Measurements from ENCODE around the gene ACE.

Gene ACE

DNA sequence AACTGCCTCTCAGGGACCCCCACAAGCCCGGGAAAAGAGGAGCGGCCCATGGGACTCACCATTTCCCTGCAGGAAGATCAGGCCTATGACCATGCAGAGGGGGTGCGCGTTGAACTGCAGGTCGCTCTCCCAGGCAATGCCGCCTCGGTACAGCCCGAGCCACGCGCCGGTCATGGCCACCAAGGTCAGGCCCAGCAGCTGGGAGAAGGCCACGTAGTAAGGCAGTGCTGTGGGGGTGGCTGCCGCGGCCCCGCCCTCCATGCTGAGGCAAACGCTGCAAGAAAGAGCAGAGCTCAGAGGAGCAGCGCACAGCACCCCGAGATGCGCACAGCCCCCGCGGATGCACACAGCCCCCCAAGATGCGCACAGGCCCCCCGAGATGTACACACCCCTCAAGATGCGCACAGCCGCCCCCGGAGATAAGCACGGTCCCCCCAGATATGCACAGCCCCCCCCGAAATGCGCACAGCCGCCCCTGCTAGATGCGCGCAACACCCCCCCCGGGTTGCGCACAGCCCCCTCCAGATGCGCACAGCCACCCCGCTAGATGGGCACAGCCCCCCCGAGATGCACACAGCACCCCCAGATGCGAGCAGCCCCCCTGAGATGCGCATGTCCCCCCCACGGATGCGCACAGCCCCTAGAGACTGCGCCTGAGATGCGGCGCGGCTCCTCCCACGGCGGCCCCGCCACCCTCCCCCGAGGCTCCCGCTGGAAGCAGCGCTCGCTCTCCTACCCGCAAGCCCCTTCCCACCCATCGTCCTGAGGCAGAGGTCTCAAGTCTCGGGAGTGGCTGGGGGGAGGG, 39.4 kb upstream of the ACE start:
- POLR2A ChIA-PET = interaction anchor here (1.1 kb wide), 1 partner anchor 114 kb away, joined by 3 read pairs; no protein-coding TSS in a partner anchor

DNA sequence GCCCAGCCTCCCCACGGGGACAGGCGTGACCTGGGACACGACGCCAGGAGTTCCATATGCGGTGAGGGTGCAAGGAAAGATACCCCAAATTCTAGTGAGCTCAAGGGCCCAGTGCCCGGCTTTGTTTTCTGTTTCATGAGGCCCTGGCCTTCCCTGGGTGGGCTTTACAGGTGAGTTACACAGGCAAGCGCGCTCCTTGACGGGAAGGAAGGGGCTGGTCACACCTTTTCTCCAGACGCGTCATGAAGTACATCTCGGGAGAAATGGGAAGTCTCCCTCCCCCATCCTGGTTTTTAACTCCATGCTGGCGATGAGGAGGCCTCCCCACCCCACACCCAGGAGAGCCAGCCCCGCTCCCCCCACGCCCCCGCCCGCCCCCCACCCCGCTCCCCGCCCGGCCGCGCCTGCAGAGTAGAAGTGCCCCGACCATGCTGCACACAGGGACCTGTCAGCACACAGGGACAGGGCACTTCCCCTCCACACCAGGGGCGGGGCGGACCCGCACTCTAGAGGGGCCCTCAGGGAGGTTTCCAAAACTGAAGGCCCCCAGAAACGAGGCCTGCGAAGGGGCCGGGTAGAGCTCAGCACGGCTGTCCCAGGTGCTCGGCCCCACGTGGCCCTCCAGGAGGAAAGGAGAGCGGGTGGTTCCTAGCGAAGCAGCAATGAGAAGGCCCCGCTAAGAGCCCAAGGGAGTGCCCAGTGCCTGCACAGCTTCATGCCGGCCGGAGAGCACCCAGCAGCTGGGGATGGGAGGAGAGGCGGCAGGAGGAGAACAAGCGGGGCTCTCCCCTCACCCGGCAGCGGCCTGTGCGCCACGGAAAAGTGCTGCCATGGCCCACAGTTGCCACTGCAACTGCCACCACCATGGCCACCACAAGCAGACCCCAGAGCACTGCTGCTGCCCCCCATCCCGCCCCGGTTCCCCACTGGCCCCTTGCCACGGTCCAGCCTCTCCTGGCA, 38.5 kb upstream of the ACE start:
- CTCF ChIA-PET = no interaction called here
- no peak for DNase-seq (ENCODE audit: extremely low spot score)
- TF ChIP-seq FOXK2 (IDR thresholded peaks at IDR 0.05) = no peak
- POLR2A ChIA-PET = no interaction called here

More for the DNA sequence above, 39.4 kb upstream of the ACE start:
- CTCF ChIA-PET = interaction anchor here (0.6 to 1.0 kb wide), 3 partner anchors 41 to 112 kb away, joined by 3 to 5 read pairs (median 3); no protein-coding TSS in a partner anchor
- DNase-seq (ENCODE audit: extremely low spot score) = no peak
- TF ChIP-seq CTBP1 (IDR thresholded peaks at IDR 0.05; ENCODE audit: borderline replicate concordance) = no peak
- no peak for TF ChIP-seq FOXM1 (IDR thresholded peaks at IDR 0.05; ENCODE audit: borderline replicate concordance)
- TF ChIP-seq ZNF384 (IDR thresholded peaks at IDR 0.05) = no peak
- no peak for TF ChIP-seq FOXK2 (IDR thresholded peaks at IDR 0.05)
- TF ChIP-seq SUZ12 (IDR thresholded peaks at IDR 0.05) = no peak
- no peak for TF ChIP-seq TARDBP (IDR thresholded peaks at IDR 0.05)

DNA sequence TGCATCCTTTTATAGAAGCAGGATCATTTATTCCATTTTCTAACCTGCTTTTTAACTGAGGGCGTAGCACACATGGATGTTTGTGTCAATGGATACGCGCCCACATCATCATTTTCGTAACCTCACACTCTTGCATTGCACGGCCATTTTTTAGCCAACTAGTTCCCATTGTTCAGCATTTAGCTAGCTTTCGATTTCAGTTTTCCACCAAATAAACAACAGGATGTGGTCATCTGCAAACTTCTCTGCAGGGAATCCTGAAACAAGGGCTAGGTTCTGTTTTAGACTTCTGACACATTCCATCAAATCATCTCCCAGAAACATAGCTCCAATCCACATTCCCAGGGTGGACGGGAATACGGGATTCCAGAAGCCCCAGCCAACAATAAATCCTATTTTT, 37.2 kb upstream of the ACE start:
- TF ChIP-seq SP1 (IDR thresholded peaks at IDR 0.05) (no peak), FOXA1 (IDR thresholded peaks at IDR 0.05) (no peak), ELF4 (IDR thresholded peaks at IDR 0.05) (no peak), FOXK2 (IDR thresholded peaks at IDR 0.05) (no peak), L3MBTL2 (conservative IDR thresholded peaks at IDR 0.05) (no peak), BHLHE40 (IDR thresholded peaks at IDR 0.05; ENCODE audit: borderline replicate concordance) (no peak), SUZ12 (IDR thresholded peaks at IDR 0.05) (no peak), ARNT (IDR thresholded peaks at IDR 0.05) (no peak), CTBP1 (IDR thresholded peaks at IDR 0.05; ENCODE audit: borderline replicate concordance) (no peak), NFRKB (IDR thresholded peaks at IDR 0.05) (no peak), FOXM1 (IDR thresholded peaks at IDR 0.05; ENCODE audit: borderline replicate concordance) (no peak)
- TF ChIP-seq, protein P1, sequence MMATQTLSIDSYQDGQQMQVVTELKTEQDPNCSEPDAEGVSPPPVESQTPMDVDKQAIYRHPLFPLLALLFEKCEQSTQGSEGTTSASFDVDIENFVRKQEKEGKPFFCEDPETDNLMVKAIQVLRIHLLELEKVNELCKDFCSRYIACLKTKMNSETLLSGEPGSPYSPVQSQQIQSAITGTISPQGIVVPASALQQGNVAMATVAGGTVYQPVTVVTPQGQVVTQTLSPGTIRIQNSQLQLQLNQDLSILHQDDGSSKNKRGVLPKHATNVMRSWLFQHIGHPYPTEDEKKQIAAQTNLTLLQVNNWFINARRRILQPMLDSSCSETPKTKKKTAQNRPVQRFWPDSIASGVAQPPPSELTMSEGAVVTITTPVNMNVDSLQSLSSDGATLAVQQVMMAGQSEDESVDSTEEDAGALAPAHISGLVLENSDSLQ (IDR thresholded peaks at IDR 0.05) = no peak
- ChIA-PET POLR2A (interaction anchor here (0.6 to 1.0 kb wide), 2 partner anchors 38 to 194 kb away, joined by 3 to 5 read pairs; partner anchors contain the start of gene ACE), CTCF (no interaction called here)
- DNase-seq (ENCODE audit: extremely low spot score) = no peak

DNA sequence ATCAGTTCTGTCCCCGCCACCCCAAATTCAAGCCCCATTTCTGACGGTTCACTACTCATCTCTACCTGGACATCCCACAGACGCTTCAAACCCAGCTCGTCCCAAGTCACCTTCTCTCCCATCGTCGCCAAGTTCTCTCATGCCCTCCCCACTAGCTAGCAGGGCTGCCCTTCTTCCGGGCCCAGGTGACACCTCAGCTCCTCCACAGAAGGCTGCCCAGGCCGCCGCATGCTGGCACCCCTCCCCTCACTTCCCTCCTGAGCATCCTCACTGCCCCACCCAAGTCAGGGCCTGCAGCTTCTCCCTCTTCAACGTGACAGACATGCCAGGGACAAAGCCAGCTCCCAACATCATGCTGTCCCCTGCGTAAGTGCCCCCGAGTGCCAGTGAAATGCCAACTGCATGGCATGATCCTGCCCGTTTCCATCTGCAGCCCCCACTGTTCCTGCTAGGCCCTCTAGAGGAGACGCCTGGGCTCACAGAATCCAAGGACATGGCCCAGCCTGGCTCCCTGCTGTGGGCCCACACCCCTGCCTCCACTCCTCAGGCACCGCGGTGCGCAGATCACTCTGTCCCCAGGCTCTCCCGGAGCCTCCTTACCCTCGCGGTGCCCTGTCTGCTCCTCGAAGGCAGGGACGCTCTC, 36.6 kb upstream of the ACE start:
- POLR2A ChIA-PET = interaction anchor here (0.6 to 1.0 kb wide), 2 partner anchors 37 to 195 kb away, joined by 3 to 5 read pairs; partner anchors contain the start of gene ACE
- CTCF ChIA-PET = no interaction called here
- TF ChIP-seq SUZ12 (IDR thresholded peaks at IDR 0.05) = no peak
- no peak for TF ChIP-seq ARNT (IDR thresholded peaks at IDR 0.05)
- no peak for TF ChIP-seq ZNF384 (IDR thresholded peaks at IDR 0.05)
- TF ChIP-seq FOXK2 (IDR thresholded peaks at IDR 0.05) = no peak
- TF ChIP-seq SP1 (IDR thresholded peaks at IDR 0.05) = no peak
- TF ChIP-seq CTBP1 (IDR thresholded peaks at IDR 0.05; ENCODE audit: borderline replicate concordance) = no peak
- no peak for TF ChIP-seq NFRKB (IDR thresholded peaks at IDR 0.05)
- TF ChIP-seq L3MBTL2 (conservative IDR thresholded peaks at IDR 0.05) = no peak
- no peak for TF ChIP-seq FOXA1 (IDR thresholded peaks at IDR 0.05)
- no peak for TF ChIP-seq TARDBP (IDR thresholded peaks at IDR 0.05)
- no peak for TF ChIP-seq HDGF (IDR thresholded peaks at IDR 0.05; ENCODE audit: borderline replicate concordance)
- no peak for TF ChIP-seq LEF1 (IDR thresholded peaks at IDR 0.05; ENCODE audit: borderline replicate concordance)
- no peak for TF ChIP-seq FOXM1 (IDR thresholded peaks at IDR 0.05; ENCODE audit: borderline replicate concordance)
- TF ChIP-seq ELF4 (IDR thresholded peaks at IDR 0.05) = no peak
- no peak for DNase-seq (ENCODE audit: extremely low spot score)

DNA sequence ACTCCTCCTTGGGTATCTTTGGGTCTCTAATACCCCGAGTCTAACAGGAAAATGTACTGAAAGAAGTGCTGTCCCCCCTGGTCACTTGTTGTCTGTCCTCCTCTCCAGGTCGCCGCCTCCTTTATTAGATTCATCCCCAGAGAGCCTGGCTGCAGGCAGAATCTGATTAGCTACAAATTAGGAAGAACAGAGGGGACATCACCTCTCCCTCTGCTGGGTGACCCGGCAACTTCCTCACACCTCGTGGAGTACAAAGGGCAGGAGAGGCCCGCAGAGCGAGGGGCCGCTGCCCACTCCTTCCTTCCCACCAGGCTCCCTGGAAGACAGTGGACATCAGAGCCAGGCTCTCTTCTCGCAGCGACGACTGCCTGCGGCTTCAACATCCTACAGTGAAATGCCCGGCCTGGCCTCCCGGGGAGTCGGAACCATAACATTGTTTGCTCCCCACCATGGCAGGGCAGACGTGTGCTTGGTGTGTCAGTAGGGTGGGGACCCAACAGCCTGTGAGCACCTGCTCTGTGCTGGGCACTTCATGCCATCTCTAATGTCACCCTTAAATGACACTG, 36.0 kb upstream of the ACE start:
- POLR2A ChIA-PET = no interaction called here
- TF ChIP-seq SP1 (IDR thresholded peaks at IDR 0.05) (no peak), LEF1 (IDR thresholded peaks at IDR 0.05; ENCODE audit: borderline replicate concordance) (no peak), BHLHE40 (IDR thresholded peaks at IDR 0.05; ENCODE audit: borderline replicate concordance) (no peak), CTBP1 (IDR thresholded peaks at IDR 0.05; ENCODE audit: borderline replicate concordance) (no peak), FOXA1 (IDR thresholded peaks at IDR 0.05) (no peak)
- TF ChIP-seq, protein P1 (IDR thresholded peaks at IDR 0.05) = no peak

DNA sequence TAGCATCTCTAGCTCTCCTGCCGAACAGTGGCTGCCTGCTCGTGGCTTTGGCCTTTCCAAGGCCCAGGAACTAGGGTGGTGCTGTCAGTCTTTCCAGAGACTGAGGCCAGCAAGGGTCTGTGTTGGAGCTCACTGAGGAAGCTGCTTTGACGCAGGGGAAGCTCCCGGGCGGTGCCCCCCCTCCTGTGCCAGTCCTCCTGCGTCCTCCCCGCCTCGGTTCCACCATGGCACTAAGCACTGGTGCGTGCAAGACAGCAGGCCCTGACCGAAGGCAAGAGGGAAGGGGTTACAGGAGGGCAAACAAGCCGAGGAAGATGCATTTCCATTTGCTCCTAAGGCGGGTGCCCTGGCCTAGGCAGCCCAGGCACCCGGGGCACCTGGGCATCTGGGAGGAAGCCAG, 35.2 kb upstream of the ACE start:
- POLR2A ChIA-PET = no interaction called here
- no peak for TF ChIP-seq NFRKB (IDR thresholded peaks at IDR 0.05)
- TF ChIP-seq FOXA1 (IDR thresholded peaks at IDR 0.05) = no peak
- no peak for TF ChIP-seq SP1 (IDR thresholded peaks at IDR 0.05)
- TF ChIP-seq L3MBTL2 (conservative IDR thresholded peaks at IDR 0.05) = no peak
- TF ChIP-seq TARDBP (IDR thresholded peaks at IDR 0.05) = no peak
- TF ChIP-seq SUZ12 (IDR thresholded peaks at IDR 0.05) = no peak
- TF ChIP-seq ZNF384 (IDR thresholded peaks at IDR 0.05) = no peak
- no peak for TF ChIP-seq HDGF (IDR thresholded peaks at IDR 0.05; ENCODE audit: borderline replicate concordance)
- no peak for TF ChIP-seq BHLHE40 (IDR thresholded peaks at IDR 0.05; ENCODE audit: borderline replicate concordance)
- TF ChIP-seq ELF4 (IDR thresholded peaks at IDR 0.05) = no peak
- CTCF ChIA-PET = interaction anchor here (2.6 kb wide), 1 partner anchor 16 kb away, joined by 9 read pairs; no protein-coding TSS in a partner anchor
- no peak for DNase-seq (ENCODE audit: extremely low spot score)

More for the DNA sequence above, 36.0 kb upstream of the ACE start:
- CTCF ChIA-PET = no interaction called here
- no peak for DNase-seq (ENCODE audit: extremely low spot score)

All from HEK293T (cell line).